ENCODE results near the gene CAPS2. TPM values are rescaled to one million over a fixed set of nuclear protein-coding genes. Genes with fewer than 3 reads are reported as not detected.
A peak's percentile ranks its signal among the peaks of the same experiment; 100 is the strongest.
"Not testable (repeated sequence)": the region's sequence is repeated elsewhere in the genome, so short reads cannot be mapped to it uniquely, and the experiment has no call there.

The CAPS2 gene
- total and polyA plus RNA-seq, 2 donors, result 1.8 to 4.1 TPM

- H3K27ac ChIP-seq (ENCODE audit: low read depth in 1 of 2, low read length in 1 of 2), result no peak overlapping the region
- no peaks in the 10 kb centered on the region for H3K36me3 ChIP-seq (ENCODE audit: control insufficient read depth in 2 of 2, insufficient read depth in 2 of 2, low read length in 1 of 2)
- WGBS, result 94% methylated on average over 4 of the region's 4 CpGs
- no peaks in the 10 kb centered on the region for H3K27me3 ChIP-seq (ENCODE audit: control insufficient read depth in 2 of 2, insufficient read depth in 1 of 2, low read length in 1 of 2)
- H3K9me3 ChIP-seq (ENCODE audit: control insufficient read depth in 2 of 2, insufficient read depth in 1 of 2, low read length in 1 of 2), result peaks cover 0 to 2% of the 10 kb centered on the region in 2 donors
- no peak overlapping the region for H3K4me3 ChIP-seq (ENCODE audit: low read length in 2 of 2)
- H3K4me1 ChIP-seq (ENCODE audit: control insufficient read depth in 2 of 2, insufficient read depth in 2 of 2, low read length in 2 of 2), result peaks cover 5 to 10% of the 10 kb centered on the region in 2 donors
- no peak for DNase-seq (ENCODE audit: low read depth in 6 of 9, low spot score in 9 of 9)
Observed at GRCh38 chr12:75349946-75350345, 19.8 kb upstream of the CAPS2 start.

- H3K27ac ChIP-seq (ENCODE audit: low read depth in 1 of 2, low read length in 1 of 2); H3K36me3 ChIP-seq (ENCODE audit: control insufficient read depth in 2 of 2, insufficient read depth in 2 of 2, low read length in 1 of 2); H3K4me3 ChIP-seq (ENCODE audit: low read length in 2 of 2); DNase-seq (ENCODE audit: low read depth in 6 of 9, low spot score in 9 of 9); H3K27me3 ChIP-seq (ENCODE audit: control insufficient read depth in 2 of 2, insufficient read depth in 1 of 2, low read length in 1 of 2); H3K9me3 ChIP-seq (ENCODE audit: control insufficient read depth in 2 of 2, insufficient read depth in 1 of 2, low read length in 1 of 2): not testable (repeated sequence)
- H3K4me1 ChIP-seq (ENCODE audit: control insufficient read depth in 2 of 2, insufficient read depth in 2 of 2, low read length in 2 of 2), result peaks cover 5 to 10% of the 10 kb centered on the region in 2 donors
- WGBS, result 95% methylated on average over 6 of the region's 6 CpGs
Observed at GRCh38 chr12:75346215-75346614, 16.1 kb upstream of the CAPS2 start.

DNA sequence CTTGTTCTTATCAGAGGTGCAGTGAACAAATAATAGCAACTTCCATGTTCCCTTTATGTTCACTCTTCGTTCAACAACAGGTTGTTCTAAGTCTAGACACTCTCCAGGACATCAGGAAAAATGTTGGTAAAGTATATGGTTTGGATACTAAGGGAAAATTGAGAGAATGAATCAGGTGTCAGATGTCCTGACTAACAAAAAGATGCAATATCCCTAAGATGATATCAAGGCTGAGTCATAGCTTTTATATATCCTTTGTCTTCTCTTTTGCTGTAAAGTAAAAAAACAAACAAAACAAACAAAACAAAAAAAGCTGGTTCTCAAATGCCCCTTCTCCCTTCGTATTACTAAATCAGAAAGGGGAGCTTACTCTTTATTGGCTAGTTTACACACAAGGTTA is 15.4 kb upstream of the CAPS2 start:
- Histone ChIP-seq H3K4me1 (ENCODE audit: control insufficient read depth in 2 of 2, insufficient read depth in 2 of 2, low read length in 2 of 2) (peaks cover 5 to 9% of the 10 kb centered on the region in 2 donors), H3K9me3 (ENCODE audit: control insufficient read depth in 2 of 2, insufficient read depth in 1 of 2, low read length in 1 of 2) (peaks cover 0 to 4% of the 10 kb centered on the region in 2 donors), H3K27me3 (ENCODE audit: control insufficient read depth in 2 of 2, insufficient read depth in 1 of 2, low read length in 1 of 2) (no peaks in the 10 kb centered on the region), H3K27ac (ENCODE audit: low read depth in 1 of 2, low read length in 1 of 2) (no peak overlapping the region), H3K36me3 (ENCODE audit: control insufficient read depth in 2 of 2, insufficient read depth in 2 of 2, low read length in 1 of 2) (no peaks in the 10 kb centered on the region), H3K4me3 (ENCODE audit: low read length in 2 of 2) (no peak overlapping the region)
- DNase-seq (ENCODE audit: low read depth in 6 of 9, low spot score in 9 of 9), result no peak
- WGBS, result 95% methylated on average over 2 of the region's 2 CpGs

GRCh38 chr12:75341873-75342272 is 11.7 kb upstream of the CAPS2 start:
- Histone ChIP-seq H3K9me3 (ENCODE audit: control insufficient read depth in 2 of 2, insufficient read depth in 1 of 2, low read length in 1 of 2) (peaks cover 0 to 4% of the 10 kb centered on the region in 2 donors), H3K4me1 (ENCODE audit: control insufficient read depth in 2 of 2, insufficient read depth in 2 of 2, low read length in 2 of 2) (no peaks in the 10 kb centered on the region), H3K27ac (ENCODE audit: low read depth in 1 of 2, low read length in 1 of 2) (no peak overlapping the region), H3K4me3 (ENCODE audit: low read length in 2 of 2) (no peak overlapping the region), H3K27me3 (ENCODE audit: control insufficient read depth in 2 of 2, insufficient read depth in 1 of 2, low read length in 1 of 2) (no peaks in the 10 kb centered on the region), H3K36me3 (ENCODE audit: control insufficient read depth in 2 of 2, insufficient read depth in 2 of 2, low read length in 1 of 2) (no peaks in the 10 kb centered on the region)
- no peak for DNase-seq (ENCODE audit: low read depth in 6 of 9, low spot score in 9 of 9)
- 99% methylated on average over 5 of the region's 5 CpGs for WGBS

DNA sequence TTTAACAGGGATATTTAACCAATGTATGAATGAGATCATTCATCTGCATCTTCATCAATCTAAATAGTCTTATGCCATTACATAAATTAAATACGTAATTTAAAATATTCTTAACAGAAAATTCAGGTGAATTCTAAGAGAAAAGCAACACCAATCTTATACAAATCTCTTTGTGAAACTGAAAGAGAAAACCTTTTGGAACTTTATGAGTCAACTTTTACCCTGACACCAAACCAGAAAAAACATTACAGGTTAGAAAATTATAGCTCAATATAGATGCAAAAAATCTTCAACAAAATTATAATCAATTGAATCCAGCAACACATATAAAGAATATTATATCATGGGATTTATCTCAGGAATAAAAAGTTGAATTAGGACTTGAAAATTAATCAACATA is 7.8 kb upstream of the CAPS2 start:
- 95% methylated on average over 1 of the region's 1 CpG for WGBS
- H3K27me3 ChIP-seq (ENCODE audit: control insufficient read depth in 2 of 2, insufficient read depth in 1 of 2, low read length in 1 of 2), result peaks cover 0 to 9% of the 10 kb centered on the region in 2 donors
- no peak overlapping the region for H3K27ac ChIP-seq (ENCODE audit: low read depth in 1 of 2, low read length in 1 of 2)
- DNase-seq (ENCODE audit: low read depth in 6 of 9, low spot score in 9 of 9), result no peak
- H3K4me3 ChIP-seq (ENCODE audit: low read length in 2 of 2), result no peak overlapping the region
- peaks cover 0 to 7% of the 10 kb centered on the region in 2 donors for H3K4me1 ChIP-seq (ENCODE audit: control insufficient read depth in 2 of 2, insufficient read depth in 2 of 2, low read length in 2 of 2)
- no peaks in the 10 kb centered on the region for H3K36me3 ChIP-seq (ENCODE audit: control insufficient read depth in 2 of 2, insufficient read depth in 2 of 2, low read length in 1 of 2)
- H3K9me3 ChIP-seq (ENCODE audit: control insufficient read depth in 2 of 2, insufficient read depth in 1 of 2, low read length in 1 of 2), result peaks cover 0 to 2% of the 10 kb centered on the region in 2 donors

- DNase-seq (ENCODE audit: low read depth in 6 of 9, low spot score in 9 of 9), result peak; percentile 63 to 94 (median 89)
- Histone ChIP-seq H3K9me3 (ENCODE audit: control insufficient read depth in 2 of 2, insufficient read depth in 1 of 2, low read length in 1 of 2) (no peaks in the 10 kb centered on the region), H3K4me1 (ENCODE audit: control insufficient read depth in 2 of 2, insufficient read depth in 2 of 2, low read length in 2 of 2) (peaks cover 5 to 16% of the 10 kb centered on the region in 2 donors), H3K4me3 (ENCODE audit: low read length in 2 of 2) (peak within 1 kb of the TSS; percentile 4 to 31), H3K36me3 (ENCODE audit: control insufficient read depth in 2 of 2, insufficient read depth in 2 of 2, low read length in 1 of 2) (no peaks in the 10 kb centered on the region), H3K27ac (ENCODE audit: low read depth in 1 of 2, low read length in 1 of 2) (no peak within 1 kb of the TSS), H3K27me3 (ENCODE audit: control insufficient read depth in 2 of 2, insufficient read depth in 1 of 2, low read length in 1 of 2) (peaks cover 0 to 15% of the 10 kb centered on the region in 2 donors)
- 4% methylated on average over 23 of the region's 23 CpGs for WGBS
Observed at GRCh38 chr12:75334384-75335030, 4.4 kb upstream of the CAPS2 start, which contains the start of gene GLIPR1L1. Gene GLIPR1L1, plus strand, starts transcription at chr12:75334670. Its CDS starts 59 bp downstream, at chr12:75334729.

GRCh38 chr12:75327642-75328041 is 2.5 kb downstream of the CAPS2 start:
- Histone ChIP-seq H3K4me3 (ENCODE audit: low read length in 2 of 2) (no peak overlapping the region), H3K27ac (ENCODE audit: low read depth in 1 of 2, low read length in 1 of 2) (no peak overlapping the region), H3K9me3 (ENCODE audit: control insufficient read depth in 2 of 2, insufficient read depth in 1 of 2, low read length in 1 of 2) (no peaks in the 10 kb centered on the region), H3K4me1 (ENCODE audit: control insufficient read depth in 2 of 2, insufficient read depth in 2 of 2, low read length in 2 of 2) (peaks cover 5 to 9% of the 10 kb centered on the region in 2 donors), H3K36me3 (ENCODE audit: control insufficient read depth in 2 of 2, insufficient read depth in 2 of 2, low read length in 1 of 2) (no peaks in the 10 kb centered on the region), H3K27me3 (ENCODE audit: control insufficient read depth in 2 of 2, insufficient read depth in 1 of 2, low read length in 1 of 2) (peaks cover 0 to 15% of the 10 kb centered on the region in 2 donors)
- WGBS, result 99% methylated on average over 1 of the region's 1 CpG
- DNase-seq (ENCODE audit: low read depth in 6 of 9, low spot score in 9 of 9), result no peak

GRCh38 chr12:75323663-75324062 is 6.5 kb downstream of the CAPS2 start:
- Histone ChIP-seq H3K4me3 (ENCODE audit: low read length in 2 of 2) (no peak overlapping the region), H3K36me3 (ENCODE audit: control insufficient read depth in 2 of 2, insufficient read depth in 2 of 2, low read length in 1 of 2) (no peaks in the 10 kb centered on the region), H3K9me3 (ENCODE audit: control insufficient read depth in 2 of 2, insufficient read depth in 1 of 2, low read length in 1 of 2) (no peaks in the 10 kb centered on the region), H3K4me1 (ENCODE audit: control insufficient read depth in 2 of 2, insufficient read depth in 2 of 2, low read length in 2 of 2) (no peaks in the 10 kb centered on the region), H3K27me3 (ENCODE audit: control insufficient read depth in 2 of 2, insufficient read depth in 1 of 2, low read length in 1 of 2) (peaks cover 0 to 1% of the 10 kb centered on the region in 2 donors), H3K27ac (ENCODE audit: low read depth in 1 of 2, low read length in 1 of 2) (no peak overlapping the region)
- WGBS, result 95% methylated on average over 3 of the region's 3 CpGs
- no peak for DNase-seq (ENCODE audit: low read depth in 6 of 9, low spot score in 9 of 9)

DNA sequence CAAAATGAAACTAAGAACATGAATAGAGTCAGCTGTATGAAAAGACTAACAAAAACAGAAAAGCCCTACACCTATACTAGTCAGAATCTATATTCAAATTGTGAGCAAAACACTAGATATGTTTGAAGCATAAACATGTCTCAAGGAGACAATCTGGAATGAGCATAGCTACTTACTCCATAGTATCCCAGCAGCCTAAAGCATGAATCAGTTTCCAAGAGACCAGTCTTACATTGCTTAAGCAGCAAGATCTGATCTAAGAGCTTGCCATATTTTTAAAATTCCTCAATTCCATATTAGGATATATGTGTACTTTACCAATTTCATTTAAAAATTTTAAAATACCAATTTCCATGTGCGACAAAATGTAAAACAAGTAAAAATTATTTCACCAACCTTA is 7.7 kb downstream of the CAPS2 start:
- no peak for DNase-seq (ENCODE audit: low read depth in 6 of 9, low spot score in 9 of 9)
- 0% methylated on average over 1 of the region's 1 CpG for WGBS
- H3K27me3 ChIP-seq (ENCODE audit: control insufficient read depth in 2 of 2, insufficient read depth in 1 of 2, low read length in 1 of 2), result no peaks in the 10 kb centered on the region

More for the DNA sequence above, 7.7 kb downstream of the CAPS2 start:
- Histone ChIP-seq H3K4me3 (ENCODE audit: low read length in 2 of 2) (no peak overlapping the region), H3K4me1 (ENCODE audit: control insufficient read depth in 2 of 2, insufficient read depth in 2 of 2, low read length in 2 of 2) (no peaks in the 10 kb centered on the region), H3K27ac (ENCODE audit: low read depth in 1 of 2, low read length in 1 of 2) (no peak overlapping the region), H3K9me3 (ENCODE audit: control insufficient read depth in 2 of 2, insufficient read depth in 1 of 2, low read length in 1 of 2) (no peaks in the 10 kb centered on the region), H3K36me3 (ENCODE audit: control insufficient read depth in 2 of 2, insufficient read depth in 2 of 2, low read length in 1 of 2) (no peaks in the 10 kb centered on the region)

All from thymus (tissue), 11 donors.